Measurements from ENCODE around the gene TMA7. TPM values are rescaled to one million over a fixed set of nuclear protein-coding genes. Genes with fewer than 3 reads are reported as not detected.
A peak's percentile ranks its signal among the peaks of the same experiment; 100 is the strongest.

TMA7 gene
- total and polyA plus RNA-seq, 9 of the 15 experiments (the other 6 are each of a cell fraction or from before 2014, with no cell fraction given) = 209 to 1,003 (median 486) TPM

- TF ChIP-seq, protein P1, sequence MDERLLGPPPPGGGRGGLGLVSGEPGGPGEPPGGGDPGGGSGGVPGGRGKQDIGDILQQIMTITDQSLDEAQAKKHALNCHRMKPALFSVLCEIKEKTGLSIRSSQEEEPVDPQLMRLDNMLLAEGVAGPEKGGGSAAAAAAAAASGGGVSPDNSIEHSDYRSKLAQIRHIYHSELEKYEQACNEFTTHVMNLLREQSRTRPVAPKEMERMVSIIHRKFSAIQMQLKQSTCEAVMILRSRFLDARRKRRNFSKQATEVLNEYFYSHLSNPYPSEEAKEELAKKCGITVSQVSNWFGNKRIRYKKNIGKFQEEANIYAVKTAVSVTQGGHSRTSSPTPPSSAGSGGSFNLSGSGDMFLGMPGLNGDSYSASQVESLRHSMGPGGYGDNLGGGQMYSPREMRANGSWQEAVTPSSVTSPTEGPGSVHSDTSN (CRISPR knock-in tag; IDR thresholded peaks at IDR 0.05; ENCODE audit: low read depth) = no peak
- TF ChIP-seq, protein P1 (tag; conservative IDR thresholded peaks at IDR 0.05; ENCODE audit: low read depth) = no peak
- TF ChIP-seq SPI1 (IDR thresholded peaks at IDR 0.05; ENCODE audit: borderline replicate concordance, low read depth, low read length) = no peak
- TF ChIP-seq LEF1 (IDR thresholded peaks at IDR 0.05) = no peak
- TF ChIP-seq MCM5 (IDR thresholded peaks at IDR 0.05; ENCODE audit: low read depth) = no peak
- no peak for TF ChIP-seq TRIM28 (IDR thresholded peaks at IDR 0.05)
- TF ChIP-seq NFIX (CRISPR knock-in tag; IDR thresholded peaks at IDR 0.05; ENCODE audit: low read depth) = no peak
- TF ChIP-seq SMARCE1 (IDR thresholded peaks at IDR 0.05) = no peak
- no peak for TF ChIP-seq BRF1 (IDR thresholded peaks at IDR 0.05; ENCODE audit: borderline replicate concordance, extremely low read depth, insufficient read length)
- no peak for TF ChIP-seq ZC3H4 (CRISPR knock-in tag; IDR thresholded peaks at IDR 0.05; ENCODE audit: borderline replicate concordance)
- no peak for TF ChIP-seq BRD9 (IDR thresholded peaks at IDR 0.05; ENCODE audit: low read depth, partially characterized antibody)
- peak; percentile 68; the same call in 1 of the 2 replicates for TF ChIP-seq ZNF263 (CRISPR knock-in tag; IDR thresholded peaks at IDR 0.05; ENCODE audit: borderline replicate concordance)
- TF ChIP-seq, protein P2, sequence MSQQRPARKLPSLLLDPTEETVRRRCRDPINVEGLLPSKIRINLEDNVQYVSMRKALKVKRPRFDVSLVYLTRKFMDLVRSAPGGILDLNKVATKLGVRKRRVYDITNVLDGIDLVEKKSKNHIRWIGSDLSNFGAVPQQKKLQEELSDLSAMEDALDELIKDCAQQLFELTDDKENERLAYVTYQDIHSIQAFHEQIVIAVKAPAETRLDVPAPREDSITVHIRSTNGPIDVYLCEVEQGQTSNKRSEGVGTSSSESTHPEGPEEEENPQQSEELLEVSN (IDR thresholded peaks at IDR 0.05; ENCODE audit: borderline replicate concordance in 1 of 2, extremely low read depth in 1 of 2, insufficient read depth in 1 of 2, insufficient read length in 1 of 2, low read depth in 1 of 2, low read length in 1 of 2, poor library complexity in 1 of 2, severe bottlenecking in 1 of 2) = peak; percentile 52 to 54
- TF ChIP-seq FOXO4 (CRISPR knock-in tag; IDR thresholded peaks at IDR 0.05) = no peak
- no peak for TF ChIP-seq ZNF589 (CRISPR knock-in tag; IDR thresholded peaks at IDR 0.05; ENCODE audit: low read depth)
- peak; percentile 19; the same call in 1 of the 2 replicates for TF ChIP-seq GMEB1 (CRISPR knock-in tag; IDR thresholded peaks at IDR 0.05)
- 0 out of 2 replicates have a peak, but pooled peaks have one; percentile 21 for TF ChIP-seq FOSL1 (tag; conservative IDR thresholded peaks at IDR 0.05)
- TF ChIP-seq BMI1 (IDR thresholded peaks at IDR 0.05; ENCODE audit: low read length) = no peak
- no peak for TF ChIP-seq ZNF644 (tag; IDR thresholded peaks at IDR 0.05; ENCODE audit: low read depth)
- peak; percentile 50; the same call in 1 of the 2 replicates for TF ChIP-seq FOXP1 (CRISPR knock-in tag; IDR thresholded peaks at IDR 0.05)
Measured at GRCh38 chr3:48446425-48447193, 6.6 kb downstream of the TMA7 start, which contains the start of gene ATRIP (continued).

Measured in K562 (cell line).